ENCODE results near the gene GJC1.

The GJC1 gene

DNA sequence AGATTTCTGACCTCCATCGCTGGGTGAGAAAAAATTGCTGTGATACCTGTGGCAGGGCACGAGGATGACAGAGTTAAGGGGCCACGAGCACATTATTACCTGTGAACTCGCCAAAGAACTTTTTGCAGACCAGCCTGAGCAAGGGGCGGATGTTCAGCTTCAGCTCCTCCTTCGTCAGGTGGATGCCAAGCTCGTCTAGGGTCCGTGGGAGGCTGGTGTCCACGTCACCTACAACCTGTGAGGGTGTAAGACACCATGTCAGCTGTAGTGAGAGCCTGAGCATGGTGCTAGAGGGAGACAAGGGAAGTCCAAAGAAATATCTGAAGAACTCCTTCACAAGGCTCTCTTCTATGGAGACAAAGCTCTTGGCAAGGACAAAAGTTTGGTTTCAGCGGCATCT lies 34.7 kb upstream of the GJC1 start:
- Histone ChIP-seq H3K27ac (ENCODE audit: poor library complexity, severe bottlenecking) (no peak overlapping the region), H3K4me3 (ENCODE audit: severe bottlenecking) (no peak overlapping the region), H3K9me3 (ENCODE audit: severe bottlenecking) (no peaks in the 10 kb centered on the region), H3K4me1 (ENCODE audit: insufficient read depth, poor library complexity, severe bottlenecking) (no peaks in the 10 kb centered on the region), H3K36me3 (ENCODE audit: low read depth) (peaks cover 95% of the 10 kb centered on the region), H3K27me3 (ENCODE audit: insufficient read depth, poor library complexity, severe bottlenecking) (no peaks in the 10 kb centered on the region)
- ATAC-seq (ENCODE audit: low read depth): no peak
- TF ChIP-seq, protein P1, sequence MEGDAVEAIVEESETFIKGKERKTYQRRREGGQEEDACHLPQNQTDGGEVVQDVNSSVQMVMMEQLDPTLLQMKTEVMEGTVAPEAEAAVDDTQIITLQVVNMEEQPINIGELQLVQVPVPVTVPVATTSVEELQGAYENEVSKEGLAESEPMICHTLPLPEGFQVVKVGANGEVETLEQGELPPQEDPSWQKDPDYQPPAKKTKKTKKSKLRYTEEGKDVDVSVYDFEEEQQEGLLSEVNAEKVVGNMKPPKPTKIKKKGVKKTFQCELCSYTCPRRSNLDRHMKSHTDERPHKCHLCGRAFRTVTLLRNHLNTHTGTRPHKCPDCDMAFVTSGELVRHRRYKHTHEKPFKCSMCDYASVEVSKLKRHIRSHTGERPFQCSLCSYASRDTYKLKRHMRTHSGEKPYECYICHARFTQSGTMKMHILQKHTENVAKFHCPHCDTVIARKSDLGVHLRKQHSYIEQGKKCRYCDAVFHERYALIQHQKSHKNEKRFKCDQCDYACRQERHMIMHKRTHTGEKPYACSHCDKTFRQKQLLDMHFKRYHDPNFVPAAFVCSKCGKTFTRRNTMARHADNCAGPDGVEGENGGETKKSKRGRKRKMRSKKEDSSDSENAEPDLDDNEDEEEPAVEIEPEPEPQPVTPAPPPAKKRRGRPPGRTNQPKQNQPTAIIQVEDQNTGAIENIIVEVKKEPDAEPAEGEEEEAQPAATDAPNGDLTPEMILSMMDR (IDR thresholded peaks at IDR 0.05; ENCODE audit: poor library complexity, severe bottlenecking): no peak
- no peak for DNase-seq (ENCODE audit: low spot score)

GRCh38 chr17:44863061-44863918 lies 33.2 kb upstream of the GJC1 start:
- Histone ChIP-seq H3K27me3 (ENCODE audit: insufficient read depth, poor library complexity, severe bottlenecking) (no peaks in the 10 kb centered on the region), H3K9me3 (ENCODE audit: severe bottlenecking) (no peaks in the 10 kb centered on the region), H3K36me3 (ENCODE audit: low read depth) (peaks cover 95% of the 10 kb centered on the region), H3K4me3 (ENCODE audit: severe bottlenecking) (no peak overlapping the region), H3K4me1 (ENCODE audit: insufficient read depth, poor library complexity, severe bottlenecking) (no peaks in the 10 kb centered on the region), H3K27ac (ENCODE audit: poor library complexity, severe bottlenecking) (no peak overlapping the region)
- TF ChIP-seq, protein P1 (IDR thresholded peaks at IDR 0.05; ENCODE audit: poor library complexity, severe bottlenecking): no peak
- DNase-seq (ENCODE audit: low spot score): no peak
- no peak for ATAC-seq (ENCODE audit: low read depth)

- ATAC-seq (ENCODE audit: low read depth): no peak
- H3K27ac ChIP-seq (ENCODE audit: poor library complexity, severe bottlenecking): no peak overlapping the region
- no peaks in the 10 kb centered on the region for H3K27me3 ChIP-seq (ENCODE audit: insufficient read depth, poor library complexity, severe bottlenecking)
- H3K9me3 ChIP-seq (ENCODE audit: severe bottlenecking): no peaks in the 10 kb centered on the region
- H3K36me3 ChIP-seq (ENCODE audit: low read depth): peaks cover 94% of the 10 kb centered on the region
- TF ChIP-seq, protein P1 (IDR thresholded peaks at IDR 0.05; ENCODE audit: poor library complexity, severe bottlenecking): no peak
- no peaks in the 10 kb centered on the region for H3K4me1 ChIP-seq (ENCODE audit: insufficient read depth, poor library complexity, severe bottlenecking)
- H3K4me3 ChIP-seq (ENCODE audit: severe bottlenecking): no peak overlapping the region
- DNase-seq (ENCODE audit: low spot score): no peak
These were observed 32.3 kb upstream of the GJC1 start for GRCh38 chr17:44862278-44862914.

GRCh38 chr17:44859701-44860100 lies 29.6 kb upstream of the GJC1 start:
- no peak for DNase-seq (ENCODE audit: low spot score)
- Histone ChIP-seq H3K9me3 (ENCODE audit: severe bottlenecking) (no peaks in the 10 kb centered on the region), H3K36me3 (ENCODE audit: low read depth) (peaks cover 93% of the 10 kb centered on the region), H3K4me1 (ENCODE audit: insufficient read depth, poor library complexity, severe bottlenecking) (no peaks in the 10 kb centered on the region), H3K27me3 (ENCODE audit: insufficient read depth, poor library complexity, severe bottlenecking) (no peaks in the 10 kb centered on the region), H3K4me3 (ENCODE audit: severe bottlenecking) (no peak overlapping the region), H3K27ac (ENCODE audit: poor library complexity, severe bottlenecking) (no peak overlapping the region)
- TF ChIP-seq, protein P1 (IDR thresholded peaks at IDR 0.05; ENCODE audit: poor library complexity, severe bottlenecking): no peak
- no peak for ATAC-seq (ENCODE audit: low read depth)

- Histone ChIP-seq H3K9me3 (ENCODE audit: severe bottlenecking) (no peaks in the 10 kb centered on the region), H3K27ac (ENCODE audit: poor library complexity, severe bottlenecking) (no peak overlapping the region), H3K4me3 (ENCODE audit: severe bottlenecking) (no peak overlapping the region), H3K36me3 (ENCODE audit: low read depth) (peaks cover 86% of the 10 kb centered on the region), H3K4me1 (ENCODE audit: insufficient read depth, poor library complexity, severe bottlenecking) (no peaks in the 10 kb centered on the region), H3K27me3 (ENCODE audit: insufficient read depth, poor library complexity, severe bottlenecking) (no peaks in the 10 kb centered on the region)
- DNase-seq (ENCODE audit: low spot score): no peak
- TF ChIP-seq, protein P1 (IDR thresholded peaks at IDR 0.05; ENCODE audit: poor library complexity, severe bottlenecking): no peak
- ATAC-seq (ENCODE audit: low read depth): no peak
These were observed 24.1 kb upstream of the GJC1 start for GRCh38 chr17:44854192-44854591.

All from RWPE2 (cell line).